SH-SY5Y (cell line): ENCODE results near the gene SLC25A40.

Source experiments
- GATA2 ChIP-seq: IDR thresholded peaks from 2 replicates; pipeline ENCODE4 v1.6.1; 2011; ENCODE audit warnings: mild to moderate bottlenecking, low read depth, low read length
- GATA3 ChIP-seq: IDR thresholded peaks from 2 replicates; pipeline ENCODE4 v1.6.1; 2011; ENCODE audit warnings: low read depth, mild to moderate bottlenecking, low read length, moderate library complexity

DNA sequence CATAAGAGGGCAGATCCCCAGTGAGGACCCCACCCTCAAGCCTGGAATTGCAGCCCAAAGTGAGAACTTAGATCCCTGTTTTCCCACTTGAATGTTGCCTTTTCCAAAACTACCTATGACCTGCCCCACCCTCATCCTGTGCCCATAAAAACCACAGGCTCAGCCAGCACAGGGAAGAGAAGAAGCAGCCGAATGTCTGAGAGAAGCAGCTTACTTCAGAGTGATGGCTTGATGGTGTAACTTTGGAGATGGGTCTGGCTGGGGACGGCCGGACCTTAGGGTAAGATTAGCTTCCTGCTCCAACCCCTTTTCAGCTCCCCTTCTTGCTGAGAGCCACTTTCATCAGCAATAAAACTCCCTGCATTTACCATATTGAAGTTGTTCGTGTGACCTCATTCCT lies 5.7 kb downstream of the SLC25A40 start:
- TF ChIP-seq GATA2 (no peak), GATA3 (no peak)
